GM13976 (cell line): ENCODE measurements around the gene TFG.
"Not testable (repeated sequence)": the region's sequence is repeated elsewhere in the genome, so short reads cannot be mapped to it uniquely, and the experiment has no call there.

Experiments
- DNase-seq: peaks from one replicate; pipeline ENCODE4 v3.0.0; 2012; ENCODE audit warnings: low spot score
- in situ Hi-C: fragments of 300-500 bp; cut with MboI; formaldehyde crosslinking; loops from one replicate; pipeline ENCODE4 v1.12.0; 2022; ENCODE audit warnings: low sequenced_read_pairs, mixed read lengths, inconsistent platforms; ENCODE audit not compliant: unreplicated experiment
- TF ChIP-seq, protein P1 (sequence below): IDR thresholded peaks from 2 replicates; pipeline ENCODE4 v1.5.1; 2012; ENCODE audit warnings: borderline replicate concordance, mild to moderate bottlenecking; ENCODE audit not compliant: insufficient read depth; ENCODE audit errors: extremely low read depth, missing control alignments, control extremely low read depth

The TFG gene

DNA sequence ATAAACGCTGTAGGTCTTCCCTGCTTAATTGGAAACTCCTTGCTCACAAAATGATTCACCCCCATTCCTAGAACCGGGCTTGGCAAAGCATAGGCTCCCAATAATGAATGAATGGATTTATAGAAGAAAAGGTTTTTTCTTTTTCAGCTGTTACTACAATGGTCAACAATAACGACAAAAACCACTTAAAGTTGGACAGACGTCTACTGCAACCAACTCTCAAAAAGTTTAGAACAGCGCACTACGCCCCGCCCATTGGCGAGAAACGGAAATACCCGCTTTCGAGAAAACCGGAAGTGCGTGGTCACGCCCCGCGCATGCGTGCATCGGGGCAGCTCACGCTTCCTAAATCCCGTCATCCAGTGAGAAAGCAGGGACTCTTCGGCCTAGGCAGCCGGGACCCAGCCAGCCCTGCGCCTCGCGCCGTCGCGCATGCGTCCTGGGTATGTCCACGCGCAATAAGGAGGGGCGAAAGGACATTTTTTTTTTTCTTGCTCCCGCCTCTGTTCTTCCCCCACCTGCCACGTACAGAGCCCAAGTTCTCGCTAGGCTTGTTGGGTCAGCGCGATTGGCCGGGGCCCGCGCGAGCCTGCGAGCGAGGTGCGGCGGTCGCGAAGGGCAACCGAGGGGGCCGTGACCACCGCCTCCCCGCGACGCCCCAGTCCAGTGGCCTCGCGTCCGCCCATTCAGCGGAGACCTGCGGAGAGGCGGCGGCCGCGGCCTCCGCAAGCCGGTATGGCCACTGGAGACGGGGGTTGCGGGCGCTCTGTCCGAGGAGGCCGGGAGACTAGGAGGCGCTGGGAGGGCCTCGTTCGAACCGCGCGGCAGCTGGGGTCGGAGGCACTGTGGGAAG lies at the start of gene TFG:
Gene TFG, plus strand, starts transcription at position 506 of the 853 bp plus-strand sequence. CDS start 4,192 bp downstream, outside the sequence.
- DNase-seq = peak; percentile 98
- TF ChIP-seq, protein P1, sequence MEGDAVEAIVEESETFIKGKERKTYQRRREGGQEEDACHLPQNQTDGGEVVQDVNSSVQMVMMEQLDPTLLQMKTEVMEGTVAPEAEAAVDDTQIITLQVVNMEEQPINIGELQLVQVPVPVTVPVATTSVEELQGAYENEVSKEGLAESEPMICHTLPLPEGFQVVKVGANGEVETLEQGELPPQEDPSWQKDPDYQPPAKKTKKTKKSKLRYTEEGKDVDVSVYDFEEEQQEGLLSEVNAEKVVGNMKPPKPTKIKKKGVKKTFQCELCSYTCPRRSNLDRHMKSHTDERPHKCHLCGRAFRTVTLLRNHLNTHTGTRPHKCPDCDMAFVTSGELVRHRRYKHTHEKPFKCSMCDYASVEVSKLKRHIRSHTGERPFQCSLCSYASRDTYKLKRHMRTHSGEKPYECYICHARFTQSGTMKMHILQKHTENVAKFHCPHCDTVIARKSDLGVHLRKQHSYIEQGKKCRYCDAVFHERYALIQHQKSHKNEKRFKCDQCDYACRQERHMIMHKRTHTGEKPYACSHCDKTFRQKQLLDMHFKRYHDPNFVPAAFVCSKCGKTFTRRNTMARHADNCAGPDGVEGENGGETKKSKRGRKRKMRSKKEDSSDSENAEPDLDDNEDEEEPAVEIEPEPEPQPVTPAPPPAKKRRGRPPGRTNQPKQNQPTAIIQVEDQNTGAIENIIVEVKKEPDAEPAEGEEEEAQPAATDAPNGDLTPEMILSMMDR = no peak
- in situ Hi-C loops = no loop called here

DNA sequence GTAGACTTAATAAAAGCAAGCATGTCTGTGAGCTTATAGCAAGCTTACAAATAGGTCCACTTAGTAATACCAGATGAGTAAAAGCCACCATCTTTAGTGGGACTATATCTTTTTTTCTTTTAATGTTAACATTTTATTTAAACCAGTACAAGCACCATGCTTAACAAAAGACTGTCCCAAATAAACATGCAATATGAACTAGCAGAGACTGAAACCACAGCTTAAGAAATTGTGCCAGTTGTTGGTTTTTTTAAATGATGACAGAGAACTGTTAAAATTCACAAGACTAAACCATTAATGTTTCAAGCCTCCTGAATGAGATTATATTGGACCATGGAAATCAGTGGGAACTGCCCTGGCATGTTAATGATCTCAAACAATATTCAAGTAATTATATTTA lies 48.0 kb upstream of the TFG start:
- in situ Hi-C loops, DNase-seq: not testable (repeated sequence)

DNA sequence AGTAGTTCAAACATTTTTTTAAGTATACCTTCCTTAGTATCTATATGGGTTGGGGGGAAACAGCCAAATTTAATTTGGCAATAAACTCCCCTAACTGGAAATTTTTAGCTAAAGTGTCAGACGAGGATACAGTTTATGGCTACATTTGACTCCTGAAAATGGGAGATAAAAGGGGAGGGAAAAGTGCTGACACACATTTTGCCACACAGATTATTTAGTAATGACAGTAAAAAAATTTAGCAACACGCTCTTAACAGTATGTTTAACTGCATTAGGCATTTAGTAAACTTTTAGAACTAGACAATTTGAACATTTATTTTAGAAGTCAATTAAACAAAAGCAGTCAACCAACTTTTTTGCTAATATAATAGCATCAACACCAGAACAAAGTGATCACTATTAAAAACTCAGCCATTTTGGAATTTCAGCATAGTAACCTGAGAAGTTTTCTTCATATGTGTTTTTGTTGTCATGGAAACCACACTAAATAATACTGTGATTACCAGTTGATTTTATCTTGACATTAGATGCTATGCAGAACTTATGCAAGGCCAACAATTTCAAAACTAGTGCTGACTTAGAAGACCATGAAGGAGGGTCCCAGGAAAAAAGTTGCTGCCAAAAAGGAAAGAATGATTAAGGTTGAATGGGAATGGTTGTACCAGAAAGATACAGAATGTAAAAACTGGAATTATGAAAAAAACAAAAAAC lies 47.0 kb upstream of the TFG start:
- TF ChIP-seq, protein P1 = no peak
- DNase-seq = no peak
- in situ Hi-C loops = no loop called here

- in situ Hi-C loops = no loop called here
Measured at GRCh38 chr3:100665230-100665629, 44.1 kb upstream of the TFG start.

GRCh38 chr3:100666699-100667098 lies 42.6 kb upstream of the TFG start:
- in situ Hi-C loops, DNase-seq: not testable (repeated sequence)

More at GRCh38 chr3:100665230-100665629, 44.1 kb upstream of the TFG start:
- TF ChIP-seq, protein P1 = no peak
- no peak for DNase-seq

- in situ Hi-C loops, DNase-seq: not testable (repeated sequence)
Measured at GRCh38 chr3:100667316-100667715, 42.0 kb upstream of the TFG start.

DNA sequence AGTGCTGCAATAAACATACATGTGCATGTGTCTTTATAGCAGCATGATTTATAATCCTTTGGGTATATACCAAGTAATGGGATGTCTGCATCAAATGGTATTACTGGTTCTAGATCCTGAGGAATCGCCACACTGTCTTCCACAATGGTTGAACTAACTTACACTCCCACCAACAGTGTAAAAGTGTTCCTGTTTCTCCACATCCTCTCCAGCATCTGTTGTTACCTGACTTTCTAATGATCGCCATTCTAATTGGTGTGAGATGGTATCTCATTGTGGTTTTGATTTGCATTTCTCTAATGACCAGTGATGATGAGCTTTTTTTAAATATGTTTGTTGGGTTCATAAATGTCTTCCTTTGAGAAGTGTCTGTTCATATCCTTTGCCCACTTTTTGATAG lies 38.3 kb upstream of the TFG start:
- DNase-seq, in situ Hi-C loops: not testable (repeated sequence)

DNA sequence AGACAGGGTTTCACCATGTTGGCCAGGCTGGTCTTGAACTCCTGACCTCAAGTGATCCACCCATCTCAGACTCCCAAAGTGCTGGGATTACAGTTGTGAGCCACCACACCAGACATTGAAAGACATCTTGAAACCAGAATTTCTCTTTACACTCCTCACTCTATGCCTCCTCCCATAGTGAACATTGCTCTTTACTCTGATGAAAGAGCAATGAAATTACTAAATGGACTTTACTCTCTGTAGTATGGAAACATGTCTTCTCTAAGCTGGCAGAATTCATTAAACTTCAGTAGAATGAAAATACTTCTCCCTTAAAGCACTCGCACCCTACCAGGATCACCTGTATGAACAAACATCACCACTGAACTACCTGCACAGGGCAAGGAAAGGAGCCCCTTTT lies 27.8 kb upstream of the TFG start:
- TF ChIP-seq, protein P1 = no peak
- in situ Hi-C loops = no loop called here
- no peak for DNase-seq
